ENCODE measurements around the gene SERPINB6.
A peak's percentile ranks its signal among the peaks of the same experiment; 100 is the strongest.
"Not testable (repeated sequence)": the region's sequence is repeated elsewhere in the genome, so short reads cannot be mapped to it uniquely, and the experiment has no call there.

SERPINB6 gene

DNA sequence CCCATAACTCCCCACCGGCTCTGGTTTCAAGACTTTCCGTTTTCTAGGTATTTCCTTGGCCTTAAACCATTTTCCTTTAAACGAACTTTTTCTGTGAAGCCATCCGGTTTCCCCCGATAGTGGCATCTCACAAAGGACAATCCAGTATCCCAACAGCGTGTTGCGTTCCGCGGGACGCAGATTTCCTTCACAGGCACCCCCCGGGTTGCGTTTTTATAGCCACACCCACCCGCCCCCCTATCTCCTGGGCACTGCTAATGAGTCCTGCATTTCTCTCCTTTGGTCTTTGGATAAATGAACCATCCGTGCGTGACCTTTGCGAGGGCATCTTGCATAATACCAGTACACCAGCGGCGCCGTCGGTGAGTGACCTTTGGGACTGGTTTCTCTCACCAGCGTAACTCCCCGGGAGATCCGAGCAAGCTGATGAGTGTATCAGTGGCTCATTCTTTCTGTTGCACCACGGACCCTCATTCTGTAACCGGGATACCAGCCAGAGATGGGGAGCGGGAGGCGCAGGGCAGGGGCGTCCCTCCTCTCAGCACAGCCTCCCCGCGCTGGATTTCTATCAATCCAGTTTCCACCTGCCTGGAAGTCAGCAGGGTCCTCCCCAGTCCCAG lies 27.7 kb upstream of the SERPINB6 start:
- no peak for DNase-seq

DNA sequence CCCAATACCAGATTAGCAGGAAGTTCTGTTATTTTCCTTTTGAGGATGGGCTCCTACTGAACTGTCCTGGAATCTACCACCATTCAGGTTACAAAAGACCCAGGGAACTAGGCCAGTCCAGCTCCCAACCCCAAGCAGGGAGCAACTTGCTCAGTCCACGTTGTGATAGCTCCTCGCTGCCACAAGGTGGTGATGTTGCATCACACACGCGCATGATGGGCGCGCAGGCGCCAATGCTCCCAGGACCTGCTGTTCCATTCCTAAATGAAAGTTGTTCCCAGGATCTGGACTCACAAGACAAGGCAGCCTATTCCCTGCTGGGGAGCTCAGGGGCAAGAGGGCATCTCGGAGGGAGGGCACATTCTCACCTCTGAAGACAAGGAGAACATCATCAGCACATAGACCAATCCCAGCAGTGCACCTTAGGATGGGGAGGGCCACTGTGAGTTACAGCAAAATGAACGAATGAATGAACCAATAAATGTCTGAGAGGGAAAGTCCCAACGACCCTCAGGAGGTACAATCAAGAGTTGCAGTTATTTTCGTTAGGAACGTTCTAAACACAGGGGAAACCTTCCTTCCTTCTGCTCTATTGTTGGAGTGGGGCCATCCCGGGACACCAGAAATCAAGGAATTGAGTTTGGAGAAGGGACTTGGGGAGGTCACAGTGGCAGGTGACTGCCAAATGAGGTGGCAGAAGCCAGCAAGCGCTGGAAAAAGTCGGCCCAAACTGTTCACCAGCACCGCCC lies 27.1 kb upstream of the SERPINB6 start:
- not testable (repeated sequence) for DNase-seq

DNA sequence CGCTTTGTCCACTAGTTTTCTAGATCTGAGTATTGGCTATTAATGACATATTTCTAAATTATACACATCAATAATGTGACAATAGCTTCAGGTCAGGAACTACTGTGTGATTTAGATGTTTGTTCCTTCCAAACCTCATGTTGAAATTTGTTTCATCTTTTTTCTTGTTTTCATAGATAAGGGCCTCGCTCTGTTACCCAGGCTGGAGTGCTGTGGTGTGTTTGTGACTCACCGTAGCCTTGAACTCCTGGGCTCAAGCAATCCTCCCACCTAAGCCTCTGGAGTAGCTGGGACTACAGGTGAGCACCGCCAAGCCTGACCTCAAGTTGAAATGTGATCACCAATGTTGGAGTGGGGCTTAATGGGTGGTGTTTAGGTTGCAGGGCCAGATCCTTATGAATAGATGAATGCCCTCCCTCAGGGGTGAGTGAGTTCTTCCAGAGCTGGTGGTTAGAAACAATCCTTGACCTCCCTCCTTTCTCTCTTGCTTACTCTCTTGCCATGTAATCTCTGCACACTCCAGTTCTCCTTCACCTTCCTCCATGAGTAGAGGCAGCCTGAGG lies 22.5 kb upstream of the SERPINB6 start:
- DNase-seq: no peak

DNA sequence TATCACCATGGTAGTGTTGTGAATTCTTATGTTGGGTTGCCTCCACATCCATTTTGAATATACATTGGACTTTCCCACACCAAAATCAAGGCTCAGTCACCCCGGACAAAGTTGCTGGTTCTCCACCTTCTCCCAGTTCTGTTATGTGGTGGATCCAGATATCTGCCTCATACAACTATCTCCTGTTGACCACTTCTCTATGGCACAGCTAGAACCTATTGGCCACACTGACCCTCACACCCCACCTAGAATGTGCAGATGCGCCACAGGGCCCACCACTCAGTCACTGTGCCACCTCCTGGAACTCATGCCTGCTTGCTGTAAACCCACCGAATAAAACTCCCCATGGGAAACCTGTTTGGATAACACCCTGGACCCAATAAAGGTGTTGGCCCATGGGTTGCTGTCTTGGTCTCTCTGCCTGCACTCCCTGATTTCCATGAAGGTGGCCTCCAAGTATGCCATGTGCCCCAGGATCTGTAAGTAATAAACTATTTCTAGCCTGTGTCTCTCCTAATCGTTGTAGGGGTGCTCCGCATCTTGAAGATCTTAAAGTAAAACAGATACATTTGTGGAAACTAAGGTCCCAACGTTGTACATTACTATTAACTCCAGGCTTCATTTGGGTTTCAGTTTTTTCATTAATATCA lies 21.1 kb upstream of the SERPINB6 start:
- DNase-seq: no peak

DNA sequence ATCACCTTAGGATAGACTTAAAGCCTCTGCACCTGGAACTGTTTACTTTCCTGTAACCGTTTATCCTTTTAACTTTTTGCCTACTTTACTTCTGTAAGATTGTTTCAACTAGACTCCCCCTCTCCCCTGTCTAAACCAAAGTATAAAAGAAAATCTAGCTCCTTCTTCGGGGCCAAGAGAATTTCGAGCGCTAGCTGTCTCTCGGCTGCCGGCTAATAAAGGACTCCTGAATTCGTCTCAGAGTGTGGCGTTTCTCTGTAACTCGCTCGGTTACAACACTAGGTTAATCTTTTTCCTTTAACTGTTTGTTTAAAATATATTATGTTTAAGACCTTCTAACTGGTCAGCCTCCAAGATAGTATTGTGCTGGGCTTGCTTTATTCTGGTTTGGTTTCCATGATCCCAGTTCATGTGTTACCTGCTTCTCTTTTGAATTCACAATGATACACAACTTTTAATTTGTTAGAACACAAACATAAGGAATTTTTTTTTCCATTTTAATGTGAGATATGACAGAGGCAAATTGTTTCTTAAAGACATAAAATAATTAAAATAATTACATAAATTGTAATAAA lies 19.7 kb upstream of the SERPINB6 start:
- no peak for DNase-seq

DNA sequence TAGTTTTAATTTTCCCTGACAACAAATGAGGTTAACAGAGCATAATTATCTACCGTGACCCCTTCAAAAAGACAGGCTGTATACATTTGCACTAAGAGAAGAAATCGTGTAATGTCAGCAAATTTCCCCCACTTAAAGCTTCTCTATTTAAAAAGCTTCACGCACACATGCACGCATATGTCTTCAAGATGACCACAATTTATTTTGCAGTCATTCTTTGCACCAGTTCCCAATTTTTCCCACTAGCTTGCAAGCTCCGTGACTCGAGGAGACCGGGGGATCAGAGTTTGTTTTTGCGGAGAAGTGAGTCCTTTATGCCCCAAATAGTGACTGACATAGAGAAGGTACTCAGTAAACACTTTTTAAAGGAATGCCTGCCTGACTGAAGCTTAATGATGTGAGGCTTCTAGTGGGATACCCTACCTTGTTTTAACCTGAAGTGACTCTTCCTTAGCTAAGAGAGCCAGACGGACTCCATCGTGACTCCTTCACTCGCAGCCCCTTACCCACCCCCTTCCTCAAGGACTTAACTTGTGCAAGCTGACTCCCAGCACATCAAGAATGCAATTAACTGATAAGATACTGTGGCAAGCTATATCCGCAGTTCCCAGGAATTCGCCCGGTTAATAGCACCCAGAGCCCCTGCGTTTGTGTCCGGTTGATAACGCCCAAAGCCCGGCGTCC lies 19.0 kb upstream of the SERPINB6 start:
- DNase-seq: no peak

DNA sequence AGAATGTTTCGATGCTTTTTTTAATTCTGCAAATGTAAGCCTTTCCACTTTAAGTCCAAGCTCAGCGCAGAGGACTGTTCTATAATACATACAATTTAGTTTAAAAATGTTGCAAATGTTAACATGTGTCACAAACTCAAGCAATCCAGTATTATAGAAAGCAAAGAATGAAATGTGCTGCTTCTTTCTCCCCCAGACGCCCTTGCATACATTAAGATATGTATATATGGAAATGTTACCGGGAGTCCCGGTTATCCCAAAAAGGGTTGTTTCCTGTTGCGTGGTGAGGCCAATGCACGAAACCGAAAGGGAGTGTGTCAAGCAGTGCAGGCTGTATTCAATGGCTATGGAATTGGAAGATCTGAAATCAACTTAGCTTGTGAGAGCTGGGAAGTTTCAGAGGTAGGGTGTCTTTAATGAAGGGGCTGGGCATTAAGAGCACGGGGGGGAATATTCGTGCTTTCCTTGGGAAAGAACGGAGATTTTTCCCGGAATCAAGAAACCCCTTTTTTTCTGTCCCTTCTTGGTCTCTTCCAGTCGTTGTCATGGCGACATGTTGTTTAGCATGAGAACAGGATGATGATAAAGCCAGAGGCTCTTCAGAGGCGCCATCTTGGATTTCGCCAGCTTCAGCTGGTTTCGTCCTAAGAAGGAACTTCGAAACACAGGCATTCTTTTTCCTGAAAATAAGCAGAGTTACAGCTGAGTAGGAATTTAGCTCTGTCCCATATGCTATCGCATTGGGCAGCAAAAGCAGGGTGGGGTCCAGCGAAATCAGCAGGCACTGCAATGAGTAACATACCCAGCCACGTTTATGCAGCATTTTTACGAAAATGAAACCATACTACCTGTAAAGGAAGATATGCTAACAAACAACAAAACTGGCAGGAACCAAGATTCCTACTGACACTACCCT lies 18.2 kb upstream of the SERPINB6 start:
- peak; percentile 96 for DNase-seq

DNA sequence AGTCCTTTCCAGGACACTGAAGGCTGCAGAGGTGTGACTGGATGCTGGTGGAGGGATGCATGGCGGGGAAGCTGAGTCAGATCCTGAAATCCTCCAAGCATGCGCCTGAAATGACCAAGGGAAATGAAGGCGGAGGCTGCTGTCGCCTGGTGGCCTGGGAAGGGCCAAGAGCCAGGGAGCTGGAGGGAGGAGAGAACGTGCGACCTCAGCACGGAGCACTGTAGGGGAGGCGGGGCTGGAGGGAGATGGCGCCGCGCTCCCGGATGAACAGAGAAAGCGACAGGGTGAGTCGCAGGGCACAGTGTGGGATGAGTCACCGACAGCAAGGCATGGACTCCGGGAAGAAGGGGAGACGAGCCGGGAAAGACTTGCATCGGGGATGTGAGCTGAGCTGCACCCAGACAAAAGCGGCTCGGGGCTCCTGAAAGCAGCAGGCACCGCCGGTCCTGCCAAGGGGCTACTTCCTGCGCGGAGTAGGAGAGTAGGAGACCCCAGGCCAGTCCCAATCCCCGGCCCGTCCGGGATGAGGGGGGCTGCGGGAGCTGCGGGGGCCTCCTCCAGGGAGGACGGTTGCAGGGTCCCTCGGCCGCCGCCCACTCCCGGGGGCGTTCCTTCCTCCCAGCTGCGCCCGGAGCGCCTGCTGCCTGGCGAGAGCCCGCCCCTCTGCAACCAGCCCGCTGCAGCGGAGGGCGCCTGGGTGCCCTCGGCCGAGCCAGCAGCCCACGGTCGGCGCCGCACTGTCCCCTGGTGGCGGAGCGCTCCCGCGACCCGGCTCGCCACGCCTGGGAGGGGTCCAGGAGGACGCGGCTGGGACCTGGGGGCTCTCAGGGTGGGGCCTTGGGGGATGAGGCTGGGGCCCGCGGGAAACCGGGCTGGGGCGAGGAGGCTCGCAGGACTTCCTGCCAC lies 17.3 kb upstream of the SERPINB6 start:
- DNase-seq: peak; percentile 83

DNA sequence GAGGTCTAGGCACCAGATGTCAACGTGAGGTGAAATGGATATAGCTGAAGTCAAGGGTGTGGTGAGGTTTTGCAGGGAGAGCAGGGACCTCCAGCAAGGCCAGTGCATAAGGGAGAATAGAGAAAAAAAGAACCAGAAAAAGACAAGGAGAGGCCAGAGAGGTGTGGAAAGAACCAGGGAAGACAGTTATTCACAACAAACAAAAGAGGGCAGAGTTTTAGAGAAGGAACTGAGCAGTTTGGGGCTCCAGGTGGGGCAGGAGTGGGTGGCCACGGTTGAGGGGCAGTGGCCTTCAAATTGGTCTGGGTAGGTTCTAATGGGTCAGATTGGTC lies 16.7 kb upstream of the SERPINB6 start:
- no peak for DNase-seq

DNA sequence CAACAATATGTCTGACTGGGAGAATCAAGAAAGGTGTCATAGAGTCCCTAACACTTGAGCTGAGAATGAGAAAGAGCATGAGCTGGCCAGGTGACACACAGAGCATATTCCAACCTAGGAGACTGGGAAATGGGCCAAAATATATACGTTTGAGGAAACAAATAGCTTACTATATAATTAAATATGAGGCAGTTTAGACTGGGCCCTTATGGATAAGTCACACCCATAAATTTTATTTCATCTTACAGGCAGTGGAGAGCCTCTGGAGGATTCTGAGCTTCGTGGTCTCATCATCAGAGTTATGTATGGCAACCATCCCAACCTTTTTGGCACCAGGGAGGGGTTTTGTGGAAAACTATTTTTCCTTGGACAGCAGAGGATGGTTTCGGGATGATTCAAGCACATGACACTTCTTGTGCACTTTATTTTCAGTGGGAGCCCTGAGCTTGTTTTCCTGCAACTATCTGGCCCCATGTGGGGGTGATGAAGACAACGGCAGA lies 15.4 kb upstream of the SERPINB6 start:
- DNase-seq: no peak

DNA sequence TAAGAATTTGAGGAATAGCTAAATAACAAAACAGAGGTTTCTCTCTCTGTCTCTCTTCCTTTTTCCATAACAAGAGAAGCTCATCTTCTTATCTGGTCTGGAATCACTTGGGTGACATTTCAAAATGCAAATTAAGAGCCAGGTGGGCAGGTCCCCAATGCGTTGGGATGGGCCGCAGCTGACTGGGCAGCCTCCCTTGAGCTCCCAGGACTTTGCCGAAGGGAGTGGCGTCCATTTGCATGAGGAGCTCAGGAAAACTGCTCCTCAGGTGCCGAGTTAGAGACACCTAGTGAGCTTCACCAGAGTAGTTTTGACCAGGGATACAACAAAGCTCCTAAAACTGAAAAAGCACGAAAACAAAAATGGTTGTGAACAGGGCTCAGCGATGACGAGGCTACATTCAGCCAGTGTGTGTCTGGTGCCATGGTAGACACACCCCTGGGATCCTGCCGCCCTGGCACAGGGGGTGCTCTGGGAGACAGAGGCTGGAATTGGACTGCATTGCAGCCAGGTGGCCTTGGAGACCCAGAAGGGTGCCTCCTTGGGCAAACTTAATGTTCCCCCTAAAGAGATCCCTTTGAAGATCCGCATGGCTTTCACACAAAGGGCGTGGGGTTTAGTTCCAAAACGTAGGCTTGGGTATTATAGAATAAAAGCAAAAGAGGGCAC lies 13.5 kb upstream of the SERPINB6 start:
- no peak for DNase-seq

DNA sequence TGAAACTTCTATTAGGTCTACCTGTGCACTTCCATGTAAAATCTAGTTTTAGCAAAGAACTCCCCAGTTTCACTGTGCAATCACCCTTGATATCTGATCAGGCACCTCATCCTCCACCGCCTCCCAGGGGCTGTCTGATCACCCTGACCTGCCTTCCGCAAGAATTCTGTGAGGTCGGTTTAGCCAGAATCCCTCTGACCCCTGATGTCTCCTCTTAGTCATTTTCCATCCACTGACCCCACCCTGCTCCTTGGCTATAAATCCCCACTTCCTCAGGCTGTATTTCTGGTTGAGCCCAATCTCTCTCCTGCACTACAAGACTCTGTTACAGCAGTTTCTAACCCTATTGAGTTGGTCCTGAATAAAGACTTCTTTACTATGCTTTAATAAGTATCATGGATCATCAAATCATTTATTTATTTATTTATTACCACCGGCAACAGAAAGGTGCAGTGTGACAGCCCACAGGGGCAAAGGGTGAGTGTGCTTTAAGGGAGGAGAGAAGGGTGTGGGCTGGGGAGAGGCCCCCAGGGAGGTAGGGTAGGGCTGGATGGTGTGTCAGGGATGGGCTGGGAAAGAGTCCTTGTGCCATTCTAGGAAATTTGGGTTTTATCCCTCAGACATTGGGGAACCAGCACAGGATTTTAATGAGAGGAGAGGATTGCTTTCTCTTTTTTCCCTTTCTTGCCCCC lies 11.2 kb upstream of the SERPINB6 start:
- DNase-seq: no peak

DNA sequence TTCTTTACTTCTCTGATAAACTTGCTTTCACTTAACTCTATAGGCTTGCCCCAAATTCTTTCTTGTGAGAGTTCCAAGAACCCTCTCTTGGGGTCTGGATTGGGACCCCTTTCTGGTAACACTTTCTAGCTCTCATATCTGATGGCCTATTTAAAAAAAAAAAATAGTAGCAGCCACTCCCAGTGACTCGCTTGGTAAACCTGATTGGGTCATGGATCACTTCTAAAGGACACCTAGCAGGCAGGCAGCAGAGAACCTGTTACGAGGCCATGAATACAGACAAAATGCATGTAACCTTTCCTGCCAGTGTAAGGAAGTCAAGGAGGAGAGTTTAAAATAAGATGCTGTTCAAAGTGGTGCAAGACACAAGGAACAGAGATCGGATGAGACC lies 9.1 kb upstream of the SERPINB6 start:
- DNase-seq: no peak

DNA sequence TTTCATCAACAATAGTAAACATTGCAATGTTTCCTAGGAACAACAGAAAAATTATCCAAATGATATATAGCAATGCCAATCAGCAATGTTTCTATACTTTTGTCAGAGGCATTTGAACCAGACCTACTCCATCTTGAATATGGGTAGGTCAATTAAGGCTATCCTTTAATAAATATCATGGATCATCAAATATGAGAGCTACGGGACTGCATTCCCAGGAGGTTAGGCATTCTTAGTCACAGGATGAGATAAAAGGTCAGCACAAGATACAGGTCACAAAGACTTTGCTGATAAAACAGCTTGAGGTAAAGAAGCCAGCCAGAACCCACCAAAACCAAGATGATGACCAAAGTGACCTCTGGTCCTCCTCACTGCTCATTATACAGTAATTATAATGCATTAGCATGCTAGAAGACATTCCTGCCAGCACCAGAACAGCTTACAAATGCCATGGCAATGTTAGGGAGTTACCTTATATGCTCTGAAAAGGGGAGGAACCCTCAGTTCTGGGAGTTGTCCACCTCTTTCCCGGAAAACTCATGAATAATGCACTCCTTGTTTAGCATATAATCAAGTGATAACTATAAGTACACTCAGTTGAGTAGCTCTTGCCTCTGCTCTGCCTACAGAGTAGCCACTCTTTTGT lies 8.6 kb upstream of the SERPINB6 start:
- no peak for DNase-seq

DNA sequence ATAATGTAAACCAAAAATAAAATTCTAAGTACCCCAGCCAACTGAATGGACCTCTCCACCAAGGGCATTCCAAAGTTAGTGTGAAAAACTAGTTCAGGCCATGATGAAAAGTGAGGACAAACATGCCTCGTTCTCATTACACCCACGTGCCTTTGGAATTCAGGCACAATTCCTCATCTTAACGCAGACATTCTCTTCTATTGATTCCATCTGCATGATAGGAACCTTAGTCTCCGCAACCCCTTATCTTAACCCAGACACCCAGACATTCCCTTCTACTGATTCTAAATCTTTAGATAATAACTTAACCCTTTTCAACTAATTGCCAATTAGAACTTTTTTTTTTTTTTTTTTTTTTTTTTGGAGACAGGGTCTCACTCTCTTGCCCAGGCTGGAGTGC lies 7.6 kb upstream of the SERPINB6 start:
- DNase-seq: no peak

DNA sequence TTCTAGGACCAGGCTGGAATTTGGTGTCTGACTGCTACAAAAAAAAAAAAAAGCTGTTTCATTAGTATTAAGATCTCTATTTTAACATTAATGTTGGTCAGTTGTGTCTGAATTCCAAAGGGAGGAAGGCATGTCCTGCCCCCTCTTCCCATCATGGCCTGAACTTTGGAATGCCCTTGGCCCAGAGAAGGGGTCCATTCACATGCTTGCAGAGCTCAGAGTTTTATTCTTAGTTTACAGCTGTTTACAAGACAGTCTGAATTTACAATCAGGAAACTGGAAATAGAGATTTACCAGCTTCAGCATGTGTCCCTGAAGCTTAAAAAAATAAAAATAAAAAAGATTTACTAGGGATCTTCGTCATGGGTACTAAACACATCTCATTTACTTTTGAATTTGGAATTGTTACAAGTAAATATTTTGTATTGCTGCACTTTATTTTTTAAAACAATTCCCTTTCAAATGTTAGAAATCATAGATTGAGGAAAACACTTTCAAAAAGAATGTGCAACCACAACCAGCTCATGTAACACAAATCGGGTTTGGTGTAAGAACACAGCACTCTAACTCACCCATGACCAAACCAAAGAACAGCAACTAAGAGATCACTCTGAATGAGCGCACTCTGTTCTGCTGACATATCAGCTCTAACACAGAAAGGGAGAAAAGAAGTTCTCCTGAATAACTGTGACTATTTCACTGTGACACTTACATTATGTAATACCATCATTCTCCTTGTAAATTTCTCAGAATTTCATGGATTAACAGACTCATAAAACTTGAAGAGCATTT lies 6.6 kb upstream of the SERPINB6 start:
- DNase-seq: no peak

DNA sequence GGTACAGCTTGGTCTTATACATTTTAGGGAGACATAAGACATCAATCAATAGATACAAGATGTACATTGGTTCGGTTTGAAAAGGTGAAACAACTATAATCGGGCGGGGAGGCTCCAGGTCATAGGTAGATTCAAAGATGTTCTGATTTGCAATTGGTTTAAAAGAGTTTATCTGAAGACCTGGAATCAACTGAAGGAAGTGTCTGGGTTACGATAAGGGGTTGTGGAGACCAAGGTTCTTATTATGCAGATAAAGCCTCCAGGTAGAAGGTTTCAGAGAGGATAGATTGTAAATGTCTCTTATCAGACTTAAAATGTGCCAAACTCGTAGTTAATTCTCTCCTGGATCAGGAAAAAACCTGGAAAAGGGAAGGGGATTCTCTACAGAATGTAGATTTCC lies 5.9 kb upstream of the SERPINB6 start:
- no peak for DNase-seq

DNA sequence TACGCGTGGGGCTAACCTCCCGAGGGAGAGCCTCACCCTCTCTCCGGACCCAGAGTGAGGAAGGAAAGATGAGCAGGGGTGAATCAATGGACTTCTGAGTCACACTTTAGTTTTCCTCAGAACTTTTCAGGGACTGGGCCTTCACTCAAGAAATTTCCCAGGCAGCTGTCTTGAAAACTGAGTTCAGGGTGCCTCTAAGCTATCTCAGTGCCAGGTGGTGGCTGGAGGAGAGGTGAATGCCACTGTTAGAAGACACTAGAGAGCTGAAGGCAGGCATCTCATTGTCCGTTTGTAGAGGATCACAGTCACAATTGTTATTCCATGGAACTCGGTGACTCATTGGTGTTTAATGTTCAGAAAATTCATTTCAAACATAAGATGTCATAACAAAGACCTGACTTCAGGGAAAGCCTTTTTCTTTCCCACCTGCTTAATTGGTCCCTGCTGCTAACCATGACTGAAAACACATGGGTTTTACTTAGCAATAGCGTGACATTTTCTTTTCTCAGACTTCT lies 5.3 kb upstream of the SERPINB6 start:
- no peak for DNase-seq

All from COR-L47 (cell line).